IMR-90 (cell line): ENCODE measurements around the gene PPP4C. TPM values are rescaled to one million over a fixed set of nuclear protein-coding genes. Genes with fewer than 3 reads are reported as not detected.
A peak's percentile ranks its signal among the peaks of the same experiment; 100 is the strongest.

Experiments used
- ATAC-seq: fragments of 200-7000 bp; cut with Tn5 transposase; 2 replicates; pipeline ENCODE4 v1.9.1; 2020; ENCODE audit warnings: low read depth, mild to moderate bottlenecking, moderate library complexity
- BruUV-seq: library from RNA; stranded (reverse); fragments of 400-500 nt; replicated peaks from 2 replicates; lab custom pipeline; 2021; lab: Mats Ljungman, UMichigan
- CTCF ChIA-PET: fragments of 300-600 bp; formaldehyde crosslinking; extraction: SDS; loops from one replicate; lab custom pipeline; 2021; ENCODE audit warnings: antibody characterized with exemption; lab: Yijun Ruan, JAX
- POLR2A ChIA-PET: fragments of 300-600 bp; sonication (Branson Sonifier 250); formaldehyde crosslinking; loops from one replicate; lab custom pipeline; 2022; ENCODE audit warnings: antibody characterized with exemption; ENCODE audit not compliant: unreplicated experiment; lab: Charles Lee
- DNase-seq: peaks from one replicate; pipeline ENCODE4 v3.0.0; 2013
- H2AFZ ChIP-seq: replicated peaks from 2 replicates; pipeline ENCODE3; 2013; ENCODE audit warnings: low read length, mild to moderate bottlenecking; ENCODE audit not compliant: poor library complexity
- H2AK5ac ChIP-seq: 2 replicates; pipeline ENCODE4 v1.6.1; 2013; ENCODE audit warnings: low read depth, low read length, inconsistent platforms
- H2AK9ac ChIP-seq: replicated peaks from 2 replicates; pipeline ENCODE3; 2013; ENCODE audit warnings: mild to moderate bottlenecking, low read depth, low read length, moderate library complexity; ENCODE audit not compliant: poor library complexity
- H2BK120ac ChIP-seq: 2 replicates; pipeline ENCODE4 v1.6.1; 2013; ENCODE audit warnings: low read depth, low read length, inconsistent platforms
- H2BK15ac ChIP-seq: 3 replicates; pipeline ENCODE4 v1.6.1; 2013; ENCODE audit warnings: low read depth, low read length, inconsistent platforms
- H2BK20ac ChIP-seq: 2 replicates; pipeline ENCODE4 v1.6.1; 2013; ENCODE audit warnings: low read depth, mild to moderate bottlenecking, inconsistent platforms, low read length, moderate library complexity
- H2BK5ac ChIP-seq: 2 replicates; pipeline ENCODE4 v1.6.1; 2013; ENCODE audit warnings: mild to moderate bottlenecking, low read depth, low read length, inconsistent platforms; ENCODE audit not compliant: poor library complexity, severe bottlenecking
- H3K14ac ChIP-seq: replicated peaks from 2 replicates; pipeline ENCODE4 v1.6.1; 2013; ENCODE audit warnings: low read depth, low read length, inconsistent platforms
- H3K18ac ChIP-seq: 2 replicates; pipeline ENCODE4 v1.6.1; 2013; ENCODE audit warnings: low read depth, low read length, control low read depth
- H3K23ac ChIP-seq: 2 replicates; pipeline ENCODE4 v1.6.1; 2013; ENCODE audit warnings: low read depth, low read length, inconsistent platforms
- H3K27ac ChIP-seq: 2 replicates; pipeline ENCODE4 v1.5.1; 2013; ENCODE audit warnings: mild to moderate bottlenecking, control low read depth, low read length; ENCODE audit not compliant: insufficient read depth
- H3K27me3 ChIP-seq: 2 replicates; pipeline ENCODE4 v1.6.1; 2013; ENCODE audit warnings: low read length; ENCODE audit not compliant: control insufficient read depth, insufficient read depth
- H3K36me3 ChIP-seq: 2 replicates; pipeline ENCODE4 v1.6.1; 2013; ENCODE audit warnings: low read length, mixed read lengths; ENCODE audit not compliant: control insufficient read depth, insufficient read depth
- H3K4ac ChIP-seq: 2 replicates; pipeline ENCODE4 v1.6.1; 2013; ENCODE audit warnings: low read depth, low read length, inconsistent platforms
- H3K4me1 ChIP-seq: 2 replicates; pipeline ENCODE4 v1.6.1; 2013; ENCODE audit warnings: low read length, mixed read lengths; ENCODE audit not compliant: control insufficient read depth, insufficient read depth
- H3K4me2 ChIP-seq: 2 replicates; pipeline ENCODE4 v1.6.1; 2013; ENCODE audit warnings: low read depth, mild to moderate bottlenecking, control low read depth, low read length, moderate library complexity
- H3K4me3 ChIP-seq: 2 replicates; pipeline ENCODE4 v1.5.1; 2013; ENCODE audit warnings: low read depth, mild to moderate bottlenecking, control low read depth, low read length, moderate library complexity; ENCODE audit not compliant: insufficient read depth
- H3K56ac ChIP-seq: 2 replicates; pipeline ENCODE4 v1.6.1; 2013; ENCODE audit warnings: low read length, inconsistent platforms; ENCODE audit not compliant: insufficient read depth; ENCODE audit errors: extremely low read depth
- H3K79me1 ChIP-seq, 2 experiments: 2 replicates each; pipeline ENCODE4 v1.6.1; 2013; ENCODE audit warnings: low read length in 2 of 2, inconsistent platforms in 1 of 2, low read depth in 1 of 2
- H3K9ac ChIP-seq: 2 replicates; pipeline ENCODE4 v1.6.1; 2013; ENCODE audit warnings: low read depth, low read length, control low read depth
- H3K9me1 ChIP-seq: 2 replicates; pipeline ENCODE4 v1.6.1; 2013; ENCODE audit warnings: low read length, inconsistent platforms; ENCODE audit not compliant: insufficient read depth
- H3K9me3 ChIP-seq: 2 replicates; pipeline ENCODE4 v1.6.1; 2013; ENCODE audit warnings: low read length; ENCODE audit not compliant: control insufficient read depth, insufficient read depth
- H4K20me1 ChIP-seq: 2 replicates; pipeline ENCODE4 v1.6.1; 2013; ENCODE audit warnings: low read length, inconsistent platforms; ENCODE audit not compliant: insufficient read depth
- H4K5ac ChIP-seq: 2 replicates; pipeline ENCODE4 v1.6.1; 2013; ENCODE audit warnings: mild to moderate bottlenecking, low read depth, low read length, control low read depth
- H4K8ac ChIP-seq, 2 experiments: 2 replicates each; pipeline ENCODE4 v1.6.1; 2013; ENCODE audit warnings: low read depth in 2 of 2, low read length in 2 of 2, control low read depth in 1 of 2, inconsistent platforms in 1 of 2
- H4K91ac ChIP-seq: 2 replicates; pipeline ENCODE4 v1.6.1; 2013; ENCODE audit warnings: low read depth, low read length, inconsistent platforms; ENCODE audit not compliant: insufficient read depth
- CTCF ChIP-seq: conservative IDR thresholded peaks from 2 replicates; pipeline ENCODE4 v1.5.1; 2012; ENCODE audit warnings: mild to moderate bottlenecking, low read depth, low read length, improper control_type of control experiment
- NFE2L2 ChIP-seq: fragments of 150-350 bp; IDR thresholded peaks from 2 replicates; pipeline ENCODE4 v1.6.1; 2016; ENCODE audit warnings: low read depth, mild to moderate bottlenecking, low read length
- WGBS, 2 experiments: methylation state at CpG; one replicate each; pipeline versions ENCODE4 v1.1.5 to v1.1.7; 2013; ENCODE audit warnings: missing lambda C conversion rate in 2 of 2; ENCODE audit not compliant: insufficient read length in 1 of 2; ENCODE audit errors: extremely low coverage in 2 of 2; 5-methylcytosine and 5-hydroxymethylcytosine counted together
- dilution Hi-C: fragments of 300-500 bp; cut with HindIII; formaldehyde crosslinking; loops from one replicate; pipeline ENCODE4 v1.14.3; 2018; ENCODE audit warnings: low sequenced_read_pairs; ENCODE audit not compliant: unreplicated experiment
- in situ Hi-C: fragments of 300-500 bp; cut with MboI; formaldehyde crosslinking; loops from 3 replicates; pipeline ENCODE4 v1.14.3; 2019; ENCODE audit warnings: low sequenced_read_pairs, inconsistent platforms, mixed read lengths
- intact Hi-C: fragments of 100-400 bp; cut with micrococcal nuclease; formaldehyde crosslinking; loops from 2 replicates; pipeline ENCODE4 v1.10.0; 2022
- polyA plus RNA-seq, 3 experiments: library from polyadenylated mRNA; depleted of rRNA; stranded (reverse); fragments of >200 nt; gene quantifications; 2 replicates each; pipeline ENCODE4 v1.2.3, GENCODE V29; 2012; ENCODE audit warnings: low replicate concordance in 1 of 3
- total RNA-seq: library from RNA; depleted of rRNA; stranded (reverse); fragments of >200 nt; gene quantifications from 2 replicates; pipeline ENCODE4 v1.2.3, GENCODE V29; 2012

The PPP4C gene
- total and polyA plus RNA-seq, 2 of the 4 experiments (the other 2 are of a cell fraction), result 200 to 209 TPM

- no peak overlapping the region for H2BK20ac ChIP-seq
- H3K14ac ChIP-seq, result no peak overlapping the region
- H2AK5ac ChIP-seq, result no peak overlapping the region
- in situ Hi-C loops (no loop called here), dilution Hi-C loops (no loop called here), intact Hi-C loops (no loop called here)
- H3K79me1 ChIP-seq, result peaks cover 31 to 47% of the 10 kb centered on the region in 2 experiments
- H4K5ac ChIP-seq, result no peak overlapping the region
- H3K4me3 ChIP-seq, result no peak overlapping the region
- H3K9ac ChIP-seq, result no peak overlapping the region
- H3K4me1 ChIP-seq, result peaks cover 4% of the 10 kb centered on the region; the same call in 1 of the 2 replicates
- ATAC-seq, result no peak
- no peak overlapping the region for H2AFZ ChIP-seq
- H4K20me1 ChIP-seq, result peaks cover 38% of the 10 kb centered on the region
- no peak overlapping the region for H4K91ac ChIP-seq
- no peak overlapping the region for H4K8ac ChIP-seq
- no peaks in the 10 kb centered on the region for H3K9me1 ChIP-seq
- DNase-seq, result no peak
- H3K27me3 ChIP-seq, result no peaks in the 10 kb centered on the region
- peaks cover 71% of the 10 kb centered on the region for H3K36me3 ChIP-seq
- no peak overlapping the region for H3K18ac ChIP-seq
- no peak overlapping the region for H2AK9ac ChIP-seq
- 83% methylated on average over 7 of the region's 20 CpGs; no CpG with 5 or more reads in 1 of the 2 experiments for WGBS, 2 experiments
- H3K27ac ChIP-seq, result no peak overlapping the region
- H2BK5ac ChIP-seq, result no peak overlapping the region
- POLR2A ChIA-PET, result no interaction called here
- no peak overlapping the region for H3K4ac ChIP-seq
- BruUV-seq, result no TSS peak
- no peaks in the 10 kb centered on the region for H3K9me3 ChIP-seq
- TF ChIP-seq CTCF (0 out of 2 replicates have a peak, but pooled peaks have one; percentile 1), NFE2L2 (no peak)
- CTCF ChIA-PET, result no interaction called here
- no peak overlapping the region for H3K56ac ChIP-seq
- H3K4me2 ChIP-seq, result no peak overlapping the region
- no peak overlapping the region for H3K23ac ChIP-seq
- no peak overlapping the region for H2BK120ac ChIP-seq
- H2BK15ac ChIP-seq, result no peak overlapping the region
Measured at GRCh38 chr16:30082545-30083090, 6.8 kb downstream of the PPP4C start.
